Stimulated activated CD4-positive, alpha-beta T cell treated with anti-CD3 and anti-CD28 coated beads, TNF-alpha, amount 100 ng/mL, for 1 hour (primary cell): ENCODE measurements around the gene MAPK14.

ENCODE experiments used
- DNase-seq, 3 donors: peaks; one replicate each; pipeline ENCODE4 v3.0.0-alpha.2; 2020; ENCODE audit warnings: low read depth in 3 of 3, low spot score in 1 of 3

MAPK14 gene

DNA sequence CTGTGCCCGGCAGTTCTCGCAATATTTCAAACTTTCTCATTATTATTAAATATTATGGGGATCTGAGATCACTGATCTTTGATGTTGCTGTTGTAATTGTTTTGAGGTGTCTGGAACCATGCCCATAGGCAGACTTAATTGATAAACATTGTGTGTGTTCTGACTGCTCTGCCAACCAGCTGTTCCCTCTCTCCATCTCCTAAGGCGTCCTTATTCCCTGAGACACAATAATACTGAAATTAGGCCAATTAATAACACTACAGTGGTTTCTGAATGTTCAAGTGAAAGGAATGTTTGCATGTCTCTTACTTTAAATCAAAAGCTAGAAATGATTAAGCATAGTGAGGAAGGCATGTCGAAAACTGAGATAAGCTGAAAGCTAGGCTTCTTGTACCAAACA lies 7.6 kb downstream of the MAPK14 start:
- DNase-seq: no peak

GRCh38 chr6:36038120-36038876 lies 10.7 kb downstream of the MAPK14 start:
- DNase-seq: no peak

DNA sequence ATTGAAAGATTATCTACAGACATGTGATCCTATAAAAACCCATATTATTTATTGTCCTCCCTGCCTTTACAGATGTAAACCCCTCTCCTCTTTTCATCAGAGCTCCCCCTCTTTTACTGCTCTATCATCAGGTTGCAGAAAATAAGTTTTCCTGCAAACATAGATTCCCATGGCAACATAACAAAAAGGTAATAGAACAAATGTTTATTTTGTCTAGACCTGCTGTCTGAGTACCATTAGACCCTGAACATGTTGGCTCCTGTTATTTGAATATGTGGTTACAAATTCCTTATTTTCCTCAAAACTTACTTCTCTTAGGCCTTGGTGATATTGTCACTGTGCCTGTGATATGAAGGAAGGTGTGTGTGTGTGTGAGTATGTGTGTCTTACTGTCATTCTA lies 11.5 kb downstream of the MAPK14 start:
- DNase-seq: no peak

- DNase-seq: no peak
Observed at GRCh38 chr6:36040958-36041357, 13.3 kb downstream of the MAPK14 start.

GRCh38 chr6:36042618-36043260 lies 15.1 kb downstream of the MAPK14 start:
- no peak for DNase-seq

DNA sequence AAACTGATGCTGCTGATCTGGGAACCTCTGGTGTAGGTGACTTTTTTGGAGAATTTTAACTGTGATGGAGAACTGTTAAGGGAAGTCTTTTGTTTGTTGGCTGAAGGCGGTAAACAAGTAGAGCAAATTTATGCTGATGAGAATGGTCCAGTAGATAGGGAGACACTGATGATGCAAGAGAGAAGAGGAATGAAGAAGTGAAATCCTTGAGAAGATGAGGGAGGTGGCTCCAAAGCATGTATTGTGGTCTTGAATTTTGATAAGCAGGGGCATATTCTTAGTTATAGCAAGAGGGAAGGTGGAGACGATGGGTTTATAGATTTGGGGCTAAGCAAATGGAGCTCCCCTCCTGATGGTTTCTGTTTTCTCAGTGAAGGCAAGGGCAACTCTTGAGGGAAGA lies 22.0 kb downstream of the MAPK14 start:
- no peak for DNase-seq

DNA sequence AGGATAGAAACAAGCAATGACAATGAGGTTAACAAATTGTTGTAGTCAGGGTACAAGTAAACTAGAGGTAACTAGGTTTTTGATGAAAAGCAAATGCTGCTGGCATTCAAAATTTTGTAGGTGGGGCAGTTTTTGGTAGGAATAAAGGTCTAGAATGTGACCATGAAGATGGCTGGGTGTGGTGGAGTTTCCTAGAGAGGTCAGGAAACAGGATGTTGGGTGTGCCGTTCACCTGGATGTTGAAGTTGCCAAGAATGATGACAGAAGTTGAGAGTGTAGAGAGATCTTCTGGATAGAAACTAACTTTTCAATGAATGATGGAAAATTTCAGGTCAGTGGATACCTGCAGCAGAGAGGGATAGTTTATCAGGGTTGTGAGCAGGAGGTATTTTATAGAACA lies 22.7 kb downstream of the MAPK14 start:
- no peak for DNase-seq

DNA sequence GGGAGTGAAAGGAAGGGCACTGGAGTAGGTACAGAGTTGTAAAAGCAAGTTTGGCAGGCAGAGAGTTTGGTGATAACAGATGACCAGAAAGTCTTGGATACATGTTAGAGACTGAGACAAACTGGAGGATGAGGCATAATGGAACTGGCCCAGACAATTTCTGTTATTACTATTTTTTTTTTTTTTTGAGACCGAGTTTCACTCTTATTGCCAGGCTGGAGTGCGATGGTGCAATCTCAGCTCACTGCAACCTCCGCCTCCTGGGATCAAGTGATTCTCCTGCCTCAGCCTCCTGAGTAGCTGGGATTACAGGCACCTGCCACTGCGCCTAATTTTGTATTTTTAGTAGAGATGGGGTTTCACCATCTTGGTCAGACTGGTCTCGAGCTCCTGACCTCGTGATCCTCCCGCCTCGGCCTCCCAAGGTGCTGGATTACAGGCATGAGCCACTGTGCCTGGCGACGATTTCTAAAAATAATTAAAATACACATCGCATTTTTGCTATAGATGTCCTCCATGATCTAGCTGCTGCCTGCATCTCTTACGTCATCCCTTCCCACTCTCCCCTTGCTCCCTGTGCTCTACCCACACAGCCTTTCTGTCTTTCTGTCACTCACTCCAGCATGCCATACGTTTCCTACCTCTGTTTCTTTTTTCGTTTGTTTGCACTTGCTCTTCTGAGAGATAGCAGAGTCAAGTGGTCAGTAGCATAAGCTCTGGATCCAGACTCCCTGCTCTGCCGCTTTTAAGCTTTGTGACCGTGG lies 23.5 kb downstream of the MAPK14 start:
- no peak for DNase-seq

DNA sequence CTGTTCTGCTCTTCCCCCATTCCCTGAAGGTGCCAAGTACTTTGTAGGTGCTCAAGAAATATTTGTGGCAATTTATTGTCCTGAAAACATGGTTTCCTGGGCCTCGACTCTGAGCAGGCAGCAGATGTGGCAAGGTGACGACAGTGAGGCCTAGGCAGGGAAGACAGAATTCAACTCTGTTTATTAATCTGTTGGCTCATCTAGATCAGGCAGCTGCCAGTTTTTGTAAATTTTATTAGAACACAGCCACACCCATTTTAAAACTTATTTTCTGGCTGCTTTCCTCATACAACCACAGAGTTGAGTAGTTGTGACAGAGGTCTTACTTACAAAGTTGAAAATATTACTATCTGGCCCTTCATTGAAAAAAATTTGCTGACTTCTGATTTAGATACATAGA lies 24.5 kb downstream of the MAPK14 start:
- no peak for DNase-seq

- no peak for DNase-seq
Observed at GRCh38 chr6:36053878-36054277, 26.3 kb downstream of the MAPK14 start.

GRCh38 chr6:36054415-36054814 lies 26.8 kb downstream of the MAPK14 start:
- DNase-seq: no peak

DNA sequence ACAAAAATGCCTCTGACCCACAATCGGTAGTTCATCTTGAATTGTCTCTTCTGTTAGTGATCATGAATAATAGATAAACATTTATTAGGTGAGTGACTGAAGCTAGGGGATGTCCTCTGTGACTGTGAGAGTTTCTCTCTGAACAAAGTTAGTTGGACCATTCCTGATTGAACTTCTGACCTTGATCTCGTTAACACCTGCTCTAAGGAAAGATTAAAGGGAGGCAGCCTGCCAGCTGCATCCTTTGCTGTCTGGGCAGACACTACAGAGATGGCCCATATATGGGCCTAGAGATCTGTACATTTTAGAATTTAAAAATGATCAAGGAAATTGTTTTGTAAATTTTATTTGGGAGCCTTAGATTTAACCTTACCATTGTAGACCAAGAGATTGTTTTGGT lies 27.3 kb downstream of the MAPK14 start:
- no peak for DNase-seq

- no peak for DNase-seq
Observed at GRCh38 chr6:36056178-36056577, 28.6 kb downstream of the MAPK14 start.

DNA sequence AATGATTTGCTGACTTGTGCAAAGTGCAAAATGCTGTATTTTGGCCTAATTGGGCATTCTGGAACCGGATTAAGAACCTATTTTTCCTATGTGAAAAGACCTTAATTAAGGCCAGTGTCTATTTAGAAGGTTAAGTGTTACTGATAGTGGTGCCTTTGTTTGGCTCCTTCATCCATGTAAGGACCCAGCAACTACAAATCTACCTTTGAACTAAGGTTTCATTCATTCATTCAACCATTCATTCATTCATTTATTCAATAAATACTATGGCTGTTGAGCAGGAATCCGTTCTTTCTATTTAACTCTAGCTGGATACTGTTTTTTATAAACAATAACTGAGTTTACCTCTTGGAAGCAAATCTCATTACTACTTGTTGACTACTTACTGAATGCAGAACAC lies 33.6 kb downstream of the MAPK14 start:
- DNase-seq: no peak

GRCh38 chr6:36062247-36062646 lies 34.6 kb downstream of the MAPK14 start:
- DNase-seq: no peak

DNA sequence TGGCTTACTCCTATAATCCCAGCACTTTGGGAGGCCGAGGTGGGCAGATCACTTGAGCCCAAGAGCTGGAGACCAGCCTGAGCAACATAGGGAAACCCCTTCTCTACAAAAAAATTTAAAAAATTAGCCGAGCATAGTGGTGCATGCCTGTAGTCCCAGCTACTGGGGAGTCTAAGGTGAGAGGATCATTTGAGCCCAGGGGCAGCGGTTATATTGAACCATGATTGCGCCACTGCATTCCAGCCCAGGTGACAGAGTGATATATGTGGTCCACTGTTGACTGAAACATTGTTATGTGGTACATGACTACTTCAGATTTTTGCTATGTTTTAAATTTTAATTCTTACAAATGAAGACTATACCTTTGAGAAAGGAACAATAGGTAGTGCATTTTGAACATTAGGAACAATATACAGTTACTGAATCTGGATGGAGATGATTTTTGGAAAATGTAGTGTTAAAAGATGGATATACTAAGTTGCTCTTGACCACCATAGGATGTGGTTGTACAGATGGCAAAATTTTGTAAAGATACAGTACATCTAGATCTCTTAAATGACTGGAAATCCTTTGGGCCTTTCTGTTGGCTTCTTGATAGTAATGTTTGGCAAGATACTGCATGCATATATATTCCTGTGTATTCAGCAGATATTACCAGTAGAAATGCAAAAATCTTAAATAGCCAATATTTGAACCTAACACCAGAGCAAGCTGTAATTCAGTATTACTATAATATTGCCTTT lies 35.9 kb downstream of the MAPK14 start:
- DNase-seq: no peak

DNA sequence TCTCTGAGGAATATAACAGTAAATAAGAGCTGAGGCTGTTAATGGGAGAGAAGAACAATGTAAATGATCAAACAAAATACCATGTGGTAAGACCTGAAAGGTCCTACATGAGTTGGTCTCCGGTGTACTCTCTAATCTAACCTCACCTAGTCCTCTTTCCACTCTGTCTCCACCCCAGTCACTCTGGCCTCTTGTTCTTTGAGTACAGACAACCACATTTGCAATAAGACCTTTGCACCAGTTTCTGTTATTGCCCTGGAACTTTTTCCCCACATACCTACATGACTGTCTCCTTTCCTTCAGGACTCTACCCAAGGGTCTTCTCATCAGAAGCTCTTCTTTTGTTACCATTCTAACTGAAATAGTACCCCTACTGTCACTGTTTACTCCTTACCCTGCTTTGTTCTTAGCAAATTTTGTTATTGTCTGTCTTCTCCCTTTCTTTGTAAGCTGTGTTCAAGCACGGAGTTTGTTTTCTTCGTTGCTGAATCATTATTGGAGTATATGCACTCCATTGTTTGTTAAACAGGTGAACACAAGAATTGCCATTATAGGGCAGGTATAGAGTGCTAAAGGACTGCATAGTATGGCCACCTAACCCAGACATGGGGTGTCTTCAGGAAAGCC lies 37.3 kb downstream of the MAPK14 start:
- no peak for DNase-seq

- DNase-seq: no peak
Observed at GRCh38 chr6:36065916-36066315, 38.3 kb downstream of the MAPK14 start.

DNA sequence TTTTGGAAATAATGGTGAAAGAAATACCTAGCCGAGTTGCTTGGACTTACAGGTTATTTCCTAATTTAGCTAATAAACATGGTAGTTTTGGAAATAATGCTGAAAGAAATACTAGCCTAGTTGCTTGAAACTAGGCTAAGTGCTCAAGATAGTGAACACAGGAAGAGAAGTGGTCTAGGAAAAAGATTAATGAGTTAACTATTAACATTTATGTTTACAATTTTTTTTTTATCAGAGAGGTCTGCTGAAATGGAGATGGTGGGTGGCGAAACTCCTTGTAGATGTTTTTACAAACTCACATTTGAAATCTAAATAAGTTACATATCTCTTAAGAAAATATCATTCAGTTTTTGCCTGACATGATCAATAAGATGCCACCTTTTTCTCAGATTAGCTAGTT lies 39.2 kb downstream of the MAPK14 start:
- DNase-seq: no peak

DNA sequence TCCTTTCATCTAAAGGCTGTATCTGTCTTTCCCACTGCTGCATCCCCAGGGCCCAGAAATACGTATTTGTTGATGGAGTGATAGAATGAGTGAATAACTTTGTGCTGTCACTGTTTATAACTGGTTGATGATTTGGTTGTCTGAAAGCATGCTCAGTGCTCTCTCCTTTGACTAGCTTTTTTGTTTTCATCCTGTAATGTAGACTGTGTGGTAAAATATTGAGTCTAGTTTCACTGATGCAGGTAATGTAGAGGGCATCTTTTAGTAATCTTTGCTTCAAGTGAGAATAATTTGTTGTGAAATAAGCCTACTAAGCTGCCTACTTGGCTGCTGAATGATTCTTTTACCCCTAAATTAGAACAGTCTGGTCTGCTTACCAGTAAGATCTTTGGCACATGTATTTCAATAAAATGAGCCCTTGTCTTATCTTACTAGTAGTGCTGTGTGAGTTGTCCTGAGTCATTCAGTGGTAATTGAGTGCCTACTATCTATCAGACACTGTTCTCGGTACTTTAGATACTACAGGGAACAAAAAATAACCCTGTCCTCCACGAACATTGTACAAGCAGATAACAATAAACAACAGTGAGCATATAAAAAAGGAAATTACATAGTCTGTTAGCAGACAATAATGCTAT lies 39.9 kb downstream of the MAPK14 start:
- no peak for DNase-seq

GRCh38 chr6:36068012-36068392 lies 40.4 kb downstream of the MAPK14 start:
- DNase-seq: no peak
